H9 (cell line): ENCODE measurements around the gene VILL. TPM values are rescaled to one million over a fixed set of nuclear protein-coding genes. Genes with fewer than 3 reads are reported as not detected.
A peak's percentile ranks its signal among the peaks of the same experiment; 100 is the strongest.

ENCODE experiments used
- DNase-seq: peaks from one replicate; pipeline ENCODE4 v3.0.0-alpha.2; 2017
- H2AFZ ChIP-seq: one replicate; pipeline ENCODE4 v1.6.1; 2013; ENCODE audit warnings: mild to moderate bottlenecking, low read length, control low read depth, moderate library complexity
- H2AK5ac ChIP-seq: 2 replicates; pipeline ENCODE4 v1.6.1; 2013; ENCODE audit warnings: low read length, control low read depth, mixed read lengths; ENCODE audit not compliant: insufficient read length
- H2BK120ac ChIP-seq: one replicate; pipeline ENCODE4 v1.6.1; 2013; ENCODE audit warnings: low read depth, mild to moderate bottlenecking, low read length, control low read depth, inconsistent platforms; ENCODE audit not compliant: poor library complexity, severe bottlenecking
- H2BK12ac ChIP-seq: 2 replicates; pipeline ENCODE4 v1.6.1; 2013; ENCODE audit warnings: low read length, control low read depth, mixed read lengths, low read depth; ENCODE audit not compliant: insufficient read length
- H2BK15ac ChIP-seq: 2 replicates; pipeline ENCODE4 v1.6.1; 2013; ENCODE audit warnings: low read depth, low read length, control low read depth
- H2BK20ac ChIP-seq: one replicate; pipeline ENCODE4 v1.6.1; 2013; ENCODE audit warnings: low read depth, mild to moderate bottlenecking, low read length, control low read depth, inconsistent platforms; ENCODE audit not compliant: poor library complexity, severe bottlenecking
- H2BK5ac ChIP-seq: 2 replicates; pipeline ENCODE4 v1.6.1; 2013; ENCODE audit warnings: low read length, control low read depth, mixed read lengths; ENCODE audit not compliant: insufficient read length
- H3K14ac ChIP-seq: 2 replicates; pipeline ENCODE4 v1.6.1; 2013; ENCODE audit warnings: low read length, control low read depth; ENCODE audit not compliant: insufficient read depth
- H3K18ac ChIP-seq: 2 replicates; pipeline ENCODE4 v1.6.1; 2013; ENCODE audit warnings: low read depth, mild to moderate bottlenecking, mixed read lengths, low read length, control low read depth; ENCODE audit not compliant: insufficient read length
- H3K23ac ChIP-seq: 2 replicates; pipeline ENCODE4 v1.6.1; 2013; ENCODE audit warnings: low read length, control low read depth, mixed read lengths, low read depth; ENCODE audit not compliant: insufficient read length
- H3K23me2 ChIP-seq: 2 replicates; pipeline ENCODE4 v1.6.1; 2013; ENCODE audit warnings: low read depth, mild to moderate bottlenecking, mixed read lengths, low read length, control low read depth; ENCODE audit not compliant: insufficient read length, poor library complexity, severe bottlenecking
- H3K27ac ChIP-seq: 2 replicates; pipeline ENCODE4 v1.5.1; 2013; ENCODE audit warnings: low read length, control low read depth, mixed read lengths, low read depth; ENCODE audit not compliant: insufficient read length
- H3K27me3 ChIP-seq: 2 replicates; pipeline ENCODE4 v1.6.1; 2013; ENCODE audit warnings: low read length, control low read depth, inconsistent platforms; ENCODE audit not compliant: insufficient read depth
- H3K4ac ChIP-seq: 2 replicates; pipeline ENCODE4 v1.6.1; 2013; ENCODE audit warnings: low read depth, mild to moderate bottlenecking, control low read depth, inconsistent platforms, low read length, moderate library complexity
- H3K4me1 ChIP-seq: 2 replicates; pipeline ENCODE4 v1.6.1; 2013; ENCODE audit warnings: low read length, control low read depth, inconsistent platforms; ENCODE audit not compliant: insufficient read depth
- H3K4me2 ChIP-seq: 2 replicates; pipeline ENCODE4 v1.6.1; 2013; ENCODE audit warnings: low read length, control low read depth, mixed read lengths; ENCODE audit not compliant: insufficient read length, insufficient read depth
- H3K56ac ChIP-seq: 2 replicates; pipeline ENCODE4 v1.6.1; 2013; ENCODE audit warnings: low read depth, mild to moderate bottlenecking, mixed read lengths, low read length, control low read depth; ENCODE audit not compliant: insufficient read length
- H3K79me1 ChIP-seq: 2 replicates; pipeline ENCODE4 v1.6.1; 2013; ENCODE audit warnings: low read depth, mild to moderate bottlenecking, moderate library complexity, low read length, control low read depth, inconsistent platforms; ENCODE audit not compliant: insufficient read depth, poor library complexity, severe bottlenecking
- H3K79me2 ChIP-seq: 2 replicates; pipeline ENCODE4 v1.6.1; 2013; ENCODE audit warnings: low read length, control low read depth, inconsistent platforms; ENCODE audit not compliant: insufficient read depth
- H3K9ac ChIP-seq: 2 replicates; pipeline ENCODE4 v1.6.1; 2013; ENCODE audit warnings: low read length, control low read depth, mixed read lengths; ENCODE audit not compliant: insufficient read length; ENCODE audit errors: extremely low read depth
- H3K9me3 ChIP-seq: one replicate; pipeline ENCODE4 v1.6.1; 2013; ENCODE audit warnings: low read depth, low read length, inconsistent platforms; ENCODE audit not compliant: control insufficient read depth
- H3T11ph ChIP-seq: one replicate; pipeline ENCODE4 v1.6.1; 2013; ENCODE audit warnings: mild to moderate bottlenecking, low read length, control low read depth, inconsistent platforms
- H4K20me1 ChIP-seq: one replicate; pipeline ENCODE4 v1.6.1; 2013; ENCODE audit not compliant: control insufficient read depth, insufficient read length, insufficient read depth
- H4K5ac ChIP-seq: 2 replicates; pipeline ENCODE4 v1.6.1; 2013; ENCODE audit warnings: low read depth, mild to moderate bottlenecking, mixed read lengths, low read length, control low read depth; ENCODE audit not compliant: insufficient read length
- H4K8ac ChIP-seq: replicated peaks from 2 replicates; pipeline ENCODE4 v1.6.1; 2013; ENCODE audit warnings: low read length, control low read depth, mixed read lengths, low read depth; ENCODE audit not compliant: insufficient read length
- H4K91ac ChIP-seq: 2 replicates; pipeline ENCODE4 v1.6.1; 2013; ENCODE audit warnings: low read depth, mild to moderate bottlenecking, moderate library complexity, mixed read lengths, low read length, control low read depth; ENCODE audit not compliant: insufficient read length
- H3K27ac Mint-ChIP-seq, 3 experiments: 2 replicates in 2 of 3; 3 replicates in 1 of 3; pipeline ENCODE4 v1.8.0; 2020 to 2021; ENCODE audit warnings: mixed read lengths in 3 of 3, mild to moderate bottlenecking in 1 of 3, moderate library complexity in 1 of 3
- H3K27me3 Mint-ChIP-seq: 2 replicates; pipeline ENCODE4 v1.8.0; 2021; ENCODE audit warnings: low read depth, mild to moderate bottlenecking, moderate library complexity, mixed read lengths
- H3K36me3 Mint-ChIP-seq, 3 experiments: 2 replicates in 2 of 3; 3 replicates in 1 of 3; pipeline ENCODE4 v1.8.0; 2020 to 2021; ENCODE audit warnings: low read depth in 3 of 3, mixed read lengths in 3 of 3; ENCODE audit not compliant: insufficient read depth in 1 of 3
- H3K4me1 Mint-ChIP-seq, 2 experiments: 2 replicates each; pipeline ENCODE4 v1.8.0; 2020; ENCODE audit warnings: mixed read lengths in 2 of 2
- H3K4me3 Mint-ChIP-seq, 2 experiments: 2 replicates in 1 of 2; 3 replicates in 1 of 2; pipeline ENCODE4 v1.8.0; 2020 to 2021; ENCODE audit warnings: mild to moderate bottlenecking in 2 of 2, mixed read lengths in 2 of 2, moderate library complexity in 1 of 2
- H3K9me3 Mint-ChIP-seq, 2 experiments: 2 replicates in 1 of 2; 3 replicates in 1 of 2; pipeline ENCODE4 v1.8.0; 2020; ENCODE audit warnings: mild to moderate bottlenecking in 2 of 2, mixed read lengths in 2 of 2, moderate library complexity in 1 of 2
- CTCF ChIP-seq: fragments of 200-600 bp; sonication (generic); conservative IDR thresholded peaks from 3 replicates; pipeline ENCODE4 v1.8.0; 2021; ENCODE audit warnings: antibody characterized with exemption, mild to moderate bottlenecking
- WGBS: extraction: QIAGEN DNeasy Blood & Tissue Kit; methylation state at CpG from one replicate; pipeline ENCODE4 v1.1.7; 2013; ENCODE audit warnings: missing lambda C conversion rate, low lambda C conversion rate, mixed read lengths; ENCODE audit not compliant: insufficient read length; ENCODE audit errors: extremely low coverage; 5-methylcytosine and 5-hydroxymethylcytosine counted together
- total RNA-seq: library from RNA; stranded (reverse); gene quantifications from 2 replicates; pipeline ENCODE4 v1.2.1, GENCODE V29; 2021

Gene VILL
- total RNA-seq, 1 experiment from 2014 or later, result 3.2 TPM

GRCh38 chr3:38022896-38023709, 32.5 kb downstream of the VILL start:
- Histone ChIP-seq H2AFZ (no peak overlapping the region), H3K23me2 (peaks cover 5% of the 10 kb centered on the region), H4K8ac (no peak overlapping the region), H3K9me3 (no peaks in the 10 kb centered on the region), H3K14ac (no peak overlapping the region), H3K9ac (no peak overlapping the region), H4K91ac (no peak overlapping the region), H3K4me2 (peak overlapping the region; percentile 57), H3T11ph (no peak overlapping the region), H3K4me1 (no peaks in the 10 kb centered on the region), H3K18ac (no peak overlapping the region), H3K4ac (no peak overlapping the region), H3K27me3 (peaks cover 9% of the 10 kb centered on the region; the same call in 1 of the 2 replicates), H3K79me2 (no peaks in the 10 kb centered on the region), H3K56ac (no peak overlapping the region), H3K27ac (no peak overlapping the region), H2BK20ac (no peak overlapping the region), H4K5ac (no peak overlapping the region), H2AK5ac (no peak overlapping the region), H2BK120ac (no peak overlapping the region), H4K20me1 (no peaks in the 10 kb centered on the region), H3K79me1 (no peaks in the 10 kb centered on the region), H2BK15ac (no peak overlapping the region), H2BK12ac (no peak overlapping the region), H2BK5ac (no peak overlapping the region), H3K23ac (no peak overlapping the region)
- Mint-ChIP-seq H3K9me3 (no peaks in the 10 kb centered on the region), H3K4me3 (peak overlapping the region; percentile 85 to 91), H3K27ac (no peak overlapping the region), H3K4me1 (peaks cover 13 to 14% of the 10 kb centered on the region in 2 experiments), H3K27me3 (peaks cover 24% of the 10 kb centered on the region), H3K36me3 (peaks cover 0 to 7% (median 0%) of the 10 kb centered on the region in 3 experiments; a peak in 5 of 7 replicates)
- DNase-seq, result peak; percentile 18
- no peak for TF ChIP-seq CTCF
- WGBS, result no CpG with 5 or more reads among the region's 6 CpGs
